ENCODE measurements around the gene CCDC192. TPM values are rescaled to one million over a fixed set of nuclear protein-coding genes. Genes with fewer than 3 reads are reported as not detected.

Gene CCDC192
- total and polyA plus RNA-seq, 2 of the 4 experiments (the other 2 are of a cell fraction): not detected

- in situ Hi-C loops (cut with MboI; ENCODE audit: low sequenced_read_pairs) (no loop called here), intact Hi-C loops (cut with micrococcal nuclease) (no loop called here), dilution Hi-C loops (cut with HindIII; ENCODE audit: low sequenced_read_pairs, unreplicated experiment) (no loop called here)
- H2BK20ac ChIP-seq (ENCODE audit: low read depth, low read length): no peak overlapping the region
- H3K79me1 ChIP-seq (ENCODE audit: low read depth in 1 of 2, low read length in 2 of 2): no peaks in the 10 kb centered on the region
- no peaks in the 10 kb centered on the region for H3K4me1 ChIP-seq (ENCODE audit: control insufficient read depth, insufficient read depth, low read length)
- H2AK9ac ChIP-seq (replicated peaks; ENCODE audit: low read depth, low read length, poor library complexity): no peak overlapping the region
- no TSS peak for BruUV-seq (replicated peaks)
- no peak overlapping the region for H3K27ac ChIP-seq (ENCODE audit: insufficient read depth, low read length)
- no peak overlapping the region for H4K91ac ChIP-seq (ENCODE audit: insufficient read depth, low read depth, low read length)
- H3K18ac ChIP-seq (ENCODE audit: low read depth, low read length): no peak overlapping the region
- POLR2A ChIA-PET (ENCODE audit: unreplicated experiment): no interaction called here
- no peak overlapping the region for H4K5ac ChIP-seq (ENCODE audit: low read depth, low read length)
- no peak overlapping the region for H4K8ac ChIP-seq (ENCODE audit: low read depth in 2 of 2, low read length in 2 of 2)
- no peak overlapping the region for H3K4me2 ChIP-seq (ENCODE audit: low read depth, low read length)
- H2BK120ac ChIP-seq (ENCODE audit: low read depth, low read length): no peak overlapping the region
- no peaks in the 10 kb centered on the region for H3K36me3 ChIP-seq (ENCODE audit: control insufficient read depth, insufficient read depth, low read length)
- DNase-seq: no peak
- CTCF ChIA-PET: no interaction called here
- H3K4me3 ChIP-seq (ENCODE audit: insufficient read depth, low read depth, low read length): no peak overlapping the region
- H2BK15ac ChIP-seq (ENCODE audit: low read depth, low read length): no peak overlapping the region
- H2AFZ ChIP-seq (replicated peaks; ENCODE audit: low read length, poor library complexity): no peak overlapping the region
- H3K56ac ChIP-seq (ENCODE audit: extremely low read depth, insufficient read depth, low read length): no peak overlapping the region
- no peak overlapping the region for H3K14ac ChIP-seq (replicated peaks; ENCODE audit: low read depth, low read length)
- H2BK5ac ChIP-seq (ENCODE audit: low read depth, low read length, poor library complexity, severe bottlenecking): no peak overlapping the region
- TF ChIP-seq CEBPB (IDR thresholded peaks at IDR 0.05; ENCODE audit: low read depth, low read length) (no peak), NFE2L2 (IDR thresholded peaks at IDR 0.05; ENCODE audit: low read depth, low read length) (no peak), BHLHE40 (IDR thresholded peaks at IDR 0.05; ENCODE audit: low read depth, low read length) (no peak), FOS (IDR thresholded peaks at IDR 0.05; ENCODE audit: low read depth, low read length) (no peak)
- TF ChIP-seq, protein P1, sequence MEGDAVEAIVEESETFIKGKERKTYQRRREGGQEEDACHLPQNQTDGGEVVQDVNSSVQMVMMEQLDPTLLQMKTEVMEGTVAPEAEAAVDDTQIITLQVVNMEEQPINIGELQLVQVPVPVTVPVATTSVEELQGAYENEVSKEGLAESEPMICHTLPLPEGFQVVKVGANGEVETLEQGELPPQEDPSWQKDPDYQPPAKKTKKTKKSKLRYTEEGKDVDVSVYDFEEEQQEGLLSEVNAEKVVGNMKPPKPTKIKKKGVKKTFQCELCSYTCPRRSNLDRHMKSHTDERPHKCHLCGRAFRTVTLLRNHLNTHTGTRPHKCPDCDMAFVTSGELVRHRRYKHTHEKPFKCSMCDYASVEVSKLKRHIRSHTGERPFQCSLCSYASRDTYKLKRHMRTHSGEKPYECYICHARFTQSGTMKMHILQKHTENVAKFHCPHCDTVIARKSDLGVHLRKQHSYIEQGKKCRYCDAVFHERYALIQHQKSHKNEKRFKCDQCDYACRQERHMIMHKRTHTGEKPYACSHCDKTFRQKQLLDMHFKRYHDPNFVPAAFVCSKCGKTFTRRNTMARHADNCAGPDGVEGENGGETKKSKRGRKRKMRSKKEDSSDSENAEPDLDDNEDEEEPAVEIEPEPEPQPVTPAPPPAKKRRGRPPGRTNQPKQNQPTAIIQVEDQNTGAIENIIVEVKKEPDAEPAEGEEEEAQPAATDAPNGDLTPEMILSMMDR (conservative IDR thresholded peaks at IDR 0.05; ENCODE audit: low read depth, low read length): no peak
- no peak for ATAC-seq (ENCODE audit: low read depth)
- no CpG with 5 or more reads among the region's 2 CpGs for WGBS, 2 experiments (ENCODE audit: extremely low coverage in 2 of 2, insufficient read length in 1 of 2)
- H3K9ac ChIP-seq (ENCODE audit: low read depth, low read length): no peak overlapping the region
- H3K4ac ChIP-seq (ENCODE audit: low read depth, low read length): no peak overlapping the region
- H2AK5ac ChIP-seq (ENCODE audit: low read depth, low read length): no peak overlapping the region
- no peaks in the 10 kb centered on the region for H4K20me1 ChIP-seq (ENCODE audit: insufficient read depth, low read length)
- H3K9me3 ChIP-seq (ENCODE audit: control insufficient read depth, insufficient read depth, low read length): no peaks in the 10 kb centered on the region
- no peaks in the 10 kb centered on the region for H3K9me1 ChIP-seq (ENCODE audit: insufficient read depth, low read length)
- H3K27me3 ChIP-seq (ENCODE audit: control insufficient read depth, insufficient read depth, low read length): no peaks in the 10 kb centered on the region
- H3K23ac ChIP-seq (ENCODE audit: low read depth, low read length): no peak overlapping the region
These were observed 146.2 kb downstream of the CCDC192 start for GRCh38 chr5:127849408-127849807.

Data from IMR-90 (cell line).